H9 (cell line): ENCODE data around the gene MGAT4A. TPM values are rescaled to one million over a fixed set of nuclear protein-coding genes. Genes with fewer than 3 reads are reported as not detected.

Experiments
- DNase-seq: peaks from one replicate; pipeline ENCODE4 v3.0.0-alpha.2; 2017
- H2AFZ ChIP-seq: one replicate; pipeline ENCODE4 v1.6.1; 2013; ENCODE audit warnings: mild to moderate bottlenecking, low read length, control low read depth, moderate library complexity
- H2AK5ac ChIP-seq: 2 replicates; pipeline ENCODE4 v1.6.1; 2013; ENCODE audit warnings: low read length, control low read depth, mixed read lengths; ENCODE audit not compliant: insufficient read length
- H2BK120ac ChIP-seq: one replicate; pipeline ENCODE4 v1.6.1; 2013; ENCODE audit warnings: low read depth, mild to moderate bottlenecking, low read length, control low read depth, inconsistent platforms; ENCODE audit not compliant: poor library complexity, severe bottlenecking
- H2BK12ac ChIP-seq: 2 replicates; pipeline ENCODE4 v1.6.1; 2013; ENCODE audit warnings: low read length, control low read depth, mixed read lengths, low read depth; ENCODE audit not compliant: insufficient read length
- H2BK15ac ChIP-seq: 2 replicates; pipeline ENCODE4 v1.6.1; 2013; ENCODE audit warnings: low read depth, low read length, control low read depth
- H2BK20ac ChIP-seq: one replicate; pipeline ENCODE4 v1.6.1; 2013; ENCODE audit warnings: low read depth, mild to moderate bottlenecking, low read length, control low read depth, inconsistent platforms; ENCODE audit not compliant: poor library complexity, severe bottlenecking
- H2BK5ac ChIP-seq: 2 replicates; pipeline ENCODE4 v1.6.1; 2013; ENCODE audit warnings: low read length, control low read depth, mixed read lengths; ENCODE audit not compliant: insufficient read length
- H3K14ac ChIP-seq: 2 replicates; pipeline ENCODE4 v1.6.1; 2013; ENCODE audit warnings: low read length, control low read depth; ENCODE audit not compliant: insufficient read depth
- H3K18ac ChIP-seq: 2 replicates; pipeline ENCODE4 v1.6.1; 2013; ENCODE audit warnings: low read depth, mild to moderate bottlenecking, mixed read lengths, low read length, control low read depth; ENCODE audit not compliant: insufficient read length
- H3K23ac ChIP-seq: 2 replicates; pipeline ENCODE4 v1.6.1; 2013; ENCODE audit warnings: low read length, control low read depth, mixed read lengths, low read depth; ENCODE audit not compliant: insufficient read length
- H3K23me2 ChIP-seq: 2 replicates; pipeline ENCODE4 v1.6.1; 2013; ENCODE audit warnings: low read depth, mild to moderate bottlenecking, mixed read lengths, low read length, control low read depth; ENCODE audit not compliant: insufficient read length, poor library complexity, severe bottlenecking
- H3K27ac ChIP-seq: 2 replicates; pipeline ENCODE4 v1.5.1; 2013; ENCODE audit warnings: low read length, control low read depth, mixed read lengths, low read depth; ENCODE audit not compliant: insufficient read length
- H3K27me3 ChIP-seq: 2 replicates; pipeline ENCODE4 v1.6.1; 2013; ENCODE audit warnings: low read length, control low read depth, inconsistent platforms; ENCODE audit not compliant: insufficient read depth
- H3K4ac ChIP-seq: 2 replicates; pipeline ENCODE4 v1.6.1; 2013; ENCODE audit warnings: low read depth, mild to moderate bottlenecking, control low read depth, inconsistent platforms, low read length, moderate library complexity
- H3K4me1 ChIP-seq: 2 replicates; pipeline ENCODE4 v1.6.1; 2013; ENCODE audit warnings: low read length, control low read depth, inconsistent platforms; ENCODE audit not compliant: insufficient read depth
- H3K4me2 ChIP-seq: 2 replicates; pipeline ENCODE4 v1.6.1; 2013; ENCODE audit warnings: low read length, control low read depth, mixed read lengths; ENCODE audit not compliant: insufficient read length, insufficient read depth
- H3K56ac ChIP-seq: 2 replicates; pipeline ENCODE4 v1.6.1; 2013; ENCODE audit warnings: low read depth, mild to moderate bottlenecking, mixed read lengths, low read length, control low read depth; ENCODE audit not compliant: insufficient read length
- H3K79me1 ChIP-seq: 2 replicates; pipeline ENCODE4 v1.6.1; 2013; ENCODE audit warnings: low read depth, mild to moderate bottlenecking, moderate library complexity, low read length, control low read depth, inconsistent platforms; ENCODE audit not compliant: insufficient read depth, poor library complexity, severe bottlenecking
- H3K79me2 ChIP-seq: 2 replicates; pipeline ENCODE4 v1.6.1; 2013; ENCODE audit warnings: low read length, control low read depth, inconsistent platforms; ENCODE audit not compliant: insufficient read depth
- H3K9ac ChIP-seq: 2 replicates; pipeline ENCODE4 v1.6.1; 2013; ENCODE audit warnings: low read length, control low read depth, mixed read lengths; ENCODE audit not compliant: insufficient read length; ENCODE audit errors: extremely low read depth
- H3K9me3 ChIP-seq: one replicate; pipeline ENCODE4 v1.6.1; 2013; ENCODE audit warnings: low read depth, low read length, inconsistent platforms; ENCODE audit not compliant: control insufficient read depth
- H3T11ph ChIP-seq: one replicate; pipeline ENCODE4 v1.6.1; 2013; ENCODE audit warnings: mild to moderate bottlenecking, low read length, control low read depth, inconsistent platforms
- H4K20me1 ChIP-seq: one replicate; pipeline ENCODE4 v1.6.1; 2013; ENCODE audit not compliant: control insufficient read depth, insufficient read length, insufficient read depth
- H4K5ac ChIP-seq: 2 replicates; pipeline ENCODE4 v1.6.1; 2013; ENCODE audit warnings: low read depth, mild to moderate bottlenecking, mixed read lengths, low read length, control low read depth; ENCODE audit not compliant: insufficient read length
- H4K8ac ChIP-seq: replicated peaks from 2 replicates; pipeline ENCODE4 v1.6.1; 2013; ENCODE audit warnings: low read length, control low read depth, mixed read lengths, low read depth; ENCODE audit not compliant: insufficient read length
- H4K91ac ChIP-seq: 2 replicates; pipeline ENCODE4 v1.6.1; 2013; ENCODE audit warnings: low read depth, mild to moderate bottlenecking, moderate library complexity, mixed read lengths, low read length, control low read depth; ENCODE audit not compliant: insufficient read length
- H3K27ac Mint-ChIP-seq, 3 experiments: 2 replicates in 2 of 3; 3 replicates in 1 of 3; pipeline ENCODE4 v1.8.0; 2020 to 2021; ENCODE audit warnings: mixed read lengths in 3 of 3, mild to moderate bottlenecking in 1 of 3, moderate library complexity in 1 of 3
- H3K27me3 Mint-ChIP-seq: 2 replicates; pipeline ENCODE4 v1.8.0; 2021; ENCODE audit warnings: low read depth, mild to moderate bottlenecking, moderate library complexity, mixed read lengths
- H3K36me3 Mint-ChIP-seq, 3 experiments: 2 replicates in 2 of 3; 3 replicates in 1 of 3; pipeline ENCODE4 v1.8.0; 2020 to 2021; ENCODE audit warnings: low read depth in 3 of 3, mixed read lengths in 3 of 3; ENCODE audit not compliant: insufficient read depth in 1 of 3
- H3K4me1 Mint-ChIP-seq, 2 experiments: 2 replicates each; pipeline ENCODE4 v1.8.0; 2020; ENCODE audit warnings: mixed read lengths in 2 of 2
- H3K4me3 Mint-ChIP-seq, 2 experiments: 2 replicates in 1 of 2; 3 replicates in 1 of 2; pipeline ENCODE4 v1.8.0; 2020 to 2021; ENCODE audit warnings: mild to moderate bottlenecking in 2 of 2, mixed read lengths in 2 of 2, moderate library complexity in 1 of 2
- H3K9me3 Mint-ChIP-seq, 2 experiments: 2 replicates in 1 of 2; 3 replicates in 1 of 2; pipeline ENCODE4 v1.8.0; 2020; ENCODE audit warnings: mild to moderate bottlenecking in 2 of 2, mixed read lengths in 2 of 2, moderate library complexity in 1 of 2
- CTCF ChIP-seq: fragments of 200-600 bp; sonication (generic); conservative IDR thresholded peaks from 3 replicates; pipeline ENCODE4 v1.8.0; 2021; ENCODE audit warnings: antibody characterized with exemption, mild to moderate bottlenecking
- WGBS: extraction: QIAGEN DNeasy Blood & Tissue Kit; methylation state at CpG from one replicate; pipeline ENCODE4 v1.1.7; 2013; ENCODE audit warnings: missing lambda C conversion rate, low lambda C conversion rate, mixed read lengths; ENCODE audit not compliant: insufficient read length; ENCODE audit errors: extremely low coverage; 5-methylcytosine and 5-hydroxymethylcytosine counted together
- total RNA-seq: library from RNA; stranded (reverse); gene quantifications from 2 replicates; pipeline ENCODE4 v1.2.1, GENCODE V29; 2021

MGAT4A gene
- total RNA-seq, 1 experiment from 2014 or later: 3.5 TPM

GRCh38 chr2:98571796-98572195 lies 159.1 kb downstream of the MGAT4A start:
- Histone ChIP-seq H2BK20ac (no peak overlapping the region), H3K27ac (no peak overlapping the region), H2BK120ac (no peak overlapping the region), H3K4me2 (no peak overlapping the region), H3K18ac (no peak overlapping the region), H3K79me2 (no peaks in the 10 kb centered on the region), H4K8ac (no peak overlapping the region), H3K4ac (no peak overlapping the region), H3K4me1 (no peaks in the 10 kb centered on the region), H4K91ac (no peak overlapping the region), H3K23me2 (no peaks in the 10 kb centered on the region), H3K56ac (no peak overlapping the region), H3K23ac (no peak overlapping the region), H3T11ph (no peak overlapping the region), H4K5ac (no peak overlapping the region), H3K14ac (no peak overlapping the region), H2AK5ac (no peak overlapping the region), H3K9me3 (no peaks in the 10 kb centered on the region), H2BK12ac (no peak overlapping the region), H2BK5ac (no peak overlapping the region), H4K20me1 (no peaks in the 10 kb centered on the region), H3K27me3 (no peaks in the 10 kb centered on the region), H3K9ac (no peak overlapping the region), H3K79me1 (no peaks in the 10 kb centered on the region), H2BK15ac (no peak overlapping the region), H2AFZ (no peak overlapping the region)
- WGBS: no CpG with 5 or more reads among the region's 9 CpGs
- Mint-ChIP-seq H3K27ac (no peak overlapping the region), H3K27me3 (peaks cover 2% of the 10 kb centered on the region), H3K4me1 (no peaks in the 10 kb centered on the region), H3K36me3 (peaks cover 14 to 74% (median 43%) of the 10 kb centered on the region in 3 experiments; a peak in 6 of 7 replicates), H3K9me3 (no peaks in the 10 kb centered on the region; a peak in 1 of 5 replicates), H3K4me3 (no peak overlapping the region)
- TF ChIP-seq CTCF: no peak
- no peak for DNase-seq
